Neural cell (in vitro differentiated cells): Measurements from ENCODE around the gene CHST11. TPM values are rescaled to one million over a fixed set of nuclear protein-coding genes. Genes with fewer than 3 reads are reported as not detected.

Experiments used
- H2AFZ ChIP-seq: fragments of 200-600, 300-800 bp; sonication (generic), shearing (Covaris generic); 2 replicates; pipeline ENCODE4 v1.6.0; 2014; ENCODE audit warnings: low read depth, mild to moderate bottlenecking, antibody characterized with exemption, low read length, moderate library complexity
- H3F3A ChIP-seq: fragments of 200-600 bp; shearing (Covaris generic); 2 replicates; pipeline ENCODE4 v1.6.1; 2016; ENCODE audit warnings: mild to moderate bottlenecking, moderate library complexity, mixed read lengths, antibody characterized with exemption, low read length; ENCODE audit not compliant: insufficient read depth, poor library complexity, severe bottlenecking
- H3K27ac ChIP-seq: fragments of 200-600, 300-800 bp; sonication (generic), shearing (Covaris generic); 2 replicates; pipeline ENCODE4 v1.5.1; 2014; ENCODE audit warnings: mild to moderate bottlenecking, low read length, moderate library complexity
- H3K27me3 ChIP-seq: fragments of 300-800, 200-600 bp; sonication (generic), shearing (Covaris generic); 2 replicates; pipeline ENCODE4 v1.6.0; 2014; ENCODE audit warnings: mild to moderate bottlenecking, low read depth, low read length, moderate library complexity; ENCODE audit not compliant: insufficient read depth
- H3K36me3 ChIP-seq: fragments of 300-800, 200-600 bp; sonication (generic), shearing (Covaris generic); 2 replicates; pipeline ENCODE4 v1.5.1; 2014; ENCODE audit warnings: mild to moderate bottlenecking, antibody characterized with exemption, low read length, moderate library complexity; ENCODE audit not compliant: insufficient read depth
- H3K4me2 ChIP-seq: fragments of 300-800, 200-600 bp; sonication (generic), shearing (Covaris generic); 2 replicates; pipeline ENCODE4 v1.6.0; 2014; ENCODE audit warnings: mild to moderate bottlenecking, low read length
- H3K4me3 ChIP-seq: fragments of 300-800, 200-600 bp; sonication (generic), shearing (Covaris generic); 2 replicates; pipeline ENCODE4 v1.5.1; 2014; ENCODE audit warnings: mild to moderate bottlenecking, low read length, moderate library complexity
- H3K79me2 ChIP-seq: fragments of 200-600 bp; shearing (Covaris generic); replicated peaks from 2 replicates; pipeline ENCODE4 v1.6.0; 2014; ENCODE audit warnings: mild to moderate bottlenecking, low read length, moderate library complexity; ENCODE audit not compliant: insufficient read depth
- H3K9ac ChIP-seq: fragments of 300-800, 200-600 bp; sonication (generic), shearing (Covaris generic); 2 replicates; pipeline ENCODE4 v1.6.1; 2016; ENCODE audit warnings: mild to moderate bottlenecking, low read length, mixed read lengths
- H3K9me2 ChIP-seq: fragments of 200-600 bp; shearing (Covaris generic); 2 replicates; pipeline ENCODE4 v1.6.1; 2016; ENCODE audit warnings: mild to moderate bottlenecking, low read length, mixed read lengths; ENCODE audit not compliant: insufficient read depth
- H3K9me3 ChIP-seq: fragments of 200-600, 300-800 bp; sonication (generic), shearing (Covaris generic); 2 replicates; pipeline ENCODE4 v1.6.1; 2016; ENCODE audit warnings: mild to moderate bottlenecking, mixed run types, low read length, moderate library complexity, mixed read lengths
- H4K20me1 ChIP-seq: fragments of 200-600 bp; shearing (Covaris generic); 2 replicates; pipeline ENCODE4 v1.6.1; 2016; ENCODE audit warnings: mild to moderate bottlenecking, mixed run types; ENCODE audit not compliant: insufficient read depth
- EP300 ChIP-seq: fragments of 450-650 bp; conservative IDR thresholded peaks from 2 replicates; pipeline ENCODE4 v1.6.1; 2014; ENCODE audit warnings: antibody characterized with exemption, mild to moderate bottlenecking, moderate library complexity; ENCODE audit not compliant: poor library complexity, severe bottlenecking
- EZH2 ChIP-seq: fragments of 200-600, 300-800 bp; shearing (Covaris generic), sonication (generic); IDR thresholded peaks from 2 replicates; pipeline ENCODE4 v1.6.1; 2014; ENCODE audit warnings: antibody characterized with exemption, low read length, borderline replicate concordance, mild to moderate bottlenecking; ENCODE audit not compliant: insufficient read depth, poor library complexity, severe bottlenecking
- MXI1 ChIP-seq: fragments of 450-650 bp; conservative IDR thresholded peaks from 2 replicates; pipeline ENCODE4 v1.6.1; 2014; ENCODE audit warnings: antibody characterized with exemption, mild to moderate bottlenecking; ENCODE audit not compliant: poor library complexity, severe bottlenecking
- POLR2AphosphoS5 ChIP-seq: IDR thresholded peaks from 2 replicates; pipeline ENCODE4 v1.6.1; 2012
- RAD21 ChIP-seq: fragments of 450-650 bp; conservative IDR thresholded peaks from 2 replicates; pipeline ENCODE4 v1.6.1; 2014; ENCODE audit warnings: antibody characterized with exemption, mild to moderate bottlenecking, moderate library complexity
- SMC3 ChIP-seq: fragments of 450-650 bp; conservative IDR thresholded peaks from 2 replicates; pipeline ENCODE4 v1.6.1; 2014; ENCODE audit warnings: antibody characterized with exemption, mild to moderate bottlenecking, moderate library complexity; ENCODE audit not compliant: poor library complexity
- TAF1 ChIP-seq: IDR thresholded peaks from 2 replicates; pipeline ENCODE4 v1.6.1; 2012; ENCODE audit warnings: low read depth
- polyA plus RNA-seq: library from polyadenylated mRNA; depleted of rRNA; stranded (reverse); fragments of >200 nt; gene quantifications from 2 replicates; pipeline ENCODE4 v1.2.3, GENCODE V29; 2014
- TF ChIP-seq, protein P1 (sequence below): fragments of 450-650 bp; IDR thresholded peaks from 2 replicates; pipeline ENCODE4 v1.5.1; 2014; ENCODE audit warnings: antibody characterized with exemption, mild to moderate bottlenecking, moderate library complexity; ENCODE audit not compliant: poor library complexity, severe bottlenecking
- TF ChIP-seq, protein P2 (sequence below): IDR thresholded peaks from 2 replicates; pipeline ENCODE4 v1.6.1; 2012; ENCODE audit warnings: borderline replicate concordance

The CHST11 gene
- polyA plus RNA-seq, 1 donor from 2014 or later, result 15.0 TPM

- Histone ChIP-seq H3K9me3 (no peaks in the 10 kb centered on the region), H3K27me3 (no peaks in the 10 kb centered on the region), H3K27ac (no peak overlapping the region), H3K9ac (no peak overlapping the region), H3K4me2 (no peak overlapping the region), H3K9me2 (no peaks in the 10 kb centered on the region), H2AFZ (no peak overlapping the region), H3F3A (no peaks in the 10 kb centered on the region), H3K79me2 (no peaks in the 10 kb centered on the region), H4K20me1 (no peaks in the 10 kb centered on the region), H3K4me3 (no peak overlapping the region), H3K36me3 (no peaks in the 10 kb centered on the region)
- TF ChIP-seq SMC3, result no peak
- TF ChIP-seq, protein P1, sequence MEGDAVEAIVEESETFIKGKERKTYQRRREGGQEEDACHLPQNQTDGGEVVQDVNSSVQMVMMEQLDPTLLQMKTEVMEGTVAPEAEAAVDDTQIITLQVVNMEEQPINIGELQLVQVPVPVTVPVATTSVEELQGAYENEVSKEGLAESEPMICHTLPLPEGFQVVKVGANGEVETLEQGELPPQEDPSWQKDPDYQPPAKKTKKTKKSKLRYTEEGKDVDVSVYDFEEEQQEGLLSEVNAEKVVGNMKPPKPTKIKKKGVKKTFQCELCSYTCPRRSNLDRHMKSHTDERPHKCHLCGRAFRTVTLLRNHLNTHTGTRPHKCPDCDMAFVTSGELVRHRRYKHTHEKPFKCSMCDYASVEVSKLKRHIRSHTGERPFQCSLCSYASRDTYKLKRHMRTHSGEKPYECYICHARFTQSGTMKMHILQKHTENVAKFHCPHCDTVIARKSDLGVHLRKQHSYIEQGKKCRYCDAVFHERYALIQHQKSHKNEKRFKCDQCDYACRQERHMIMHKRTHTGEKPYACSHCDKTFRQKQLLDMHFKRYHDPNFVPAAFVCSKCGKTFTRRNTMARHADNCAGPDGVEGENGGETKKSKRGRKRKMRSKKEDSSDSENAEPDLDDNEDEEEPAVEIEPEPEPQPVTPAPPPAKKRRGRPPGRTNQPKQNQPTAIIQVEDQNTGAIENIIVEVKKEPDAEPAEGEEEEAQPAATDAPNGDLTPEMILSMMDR, result no peak
Observed at GRCh38 chr12:104736307-104736706, 279.6 kb downstream of the CHST11 start.

- Histone ChIP-seq H3K27me3 (no peaks in the 10 kb centered on the region), H3K27ac (no peak overlapping the region), H4K20me1 (no peaks in the 10 kb centered on the region), H3F3A (peaks cover 3% of the 10 kb centered on the region), H3K9ac (no peak overlapping the region), H3K79me2 (no peaks in the 10 kb centered on the region), H2AFZ (no peak overlapping the region), H3K4me2 (no peak overlapping the region), H3K4me3 (no peak overlapping the region), H3K9me2 (no peaks in the 10 kb centered on the region), H3K9me3 (no peaks in the 10 kb centered on the region), H3K36me3 (no peaks in the 10 kb centered on the region)
- TF ChIP-seq EP300 (no peak), MXI1 (no peak), TAF1 (no peak), SMC3 (no peak), RAD21 (no peak), POLR2AphosphoS5 (no peak), EZH2 (no peak)
- TF ChIP-seq, protein P1, result no peak
- TF ChIP-seq, protein P2, sequence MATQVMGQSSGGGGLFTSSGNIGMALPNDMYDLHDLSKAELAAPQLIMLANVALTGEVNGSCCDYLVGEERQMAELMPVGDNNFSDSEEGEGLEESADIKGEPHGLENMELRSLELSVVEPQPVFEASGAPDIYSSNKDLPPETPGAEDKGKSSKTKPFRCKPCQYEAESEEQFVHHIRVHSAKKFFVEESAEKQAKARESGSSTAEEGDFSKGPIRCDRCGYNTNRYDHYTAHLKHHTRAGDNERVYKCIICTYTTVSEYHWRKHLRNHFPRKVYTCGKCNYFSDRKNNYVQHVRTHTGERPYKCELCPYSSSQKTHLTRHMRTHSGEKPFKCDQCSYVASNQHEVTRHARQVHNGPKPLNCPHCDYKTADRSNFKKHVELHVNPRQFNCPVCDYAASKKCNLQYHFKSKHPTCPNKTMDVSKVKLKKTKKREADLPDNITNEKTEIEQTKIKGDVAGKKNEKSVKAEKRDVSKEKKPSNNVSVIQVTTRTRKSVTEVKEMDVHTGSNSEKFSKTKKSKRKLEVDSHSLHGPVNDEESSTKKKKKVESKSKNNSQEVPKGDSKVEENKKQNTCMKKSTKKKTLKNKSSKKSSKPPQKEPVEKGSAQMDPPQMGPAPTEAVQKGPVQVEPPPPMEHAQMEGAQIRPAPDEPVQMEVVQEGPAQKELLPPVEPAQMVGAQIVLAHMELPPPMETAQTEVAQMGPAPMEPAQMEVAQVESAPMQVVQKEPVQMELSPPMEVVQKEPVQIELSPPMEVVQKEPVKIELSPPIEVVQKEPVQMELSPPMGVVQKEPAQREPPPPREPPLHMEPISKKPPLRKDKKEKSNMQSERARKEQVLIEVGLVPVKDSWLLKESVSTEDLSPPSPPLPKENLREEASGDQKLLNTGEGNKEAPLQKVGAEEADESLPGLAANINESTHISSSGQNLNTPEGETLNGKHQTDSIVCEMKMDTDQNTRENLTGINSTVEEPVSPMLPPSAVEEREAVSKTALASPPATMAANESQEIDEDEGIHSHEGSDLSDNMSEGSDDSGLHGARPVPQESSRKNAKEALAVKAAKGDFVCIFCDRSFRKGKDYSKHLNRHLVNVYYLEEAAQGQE, result no peak
Observed at GRCh38 chr12:104737113-104737512, 280.4 kb downstream of the CHST11 start.
